Endothelial cell of umbilical vein (primary cell): Measurements from ENCODE around the gene MSANTD7. TPM values are rescaled to one million over a fixed set of nuclear protein-coding genes. Genes with fewer than 3 reads are reported as not detected.

Experiments
- BruUV-seq: library from RNA; stranded (reverse); fragments of 400-500 nt; replicated peaks from 2 replicates; lab custom pipeline; 2021; lab: Mats Ljungman, UMichigan
- CTCF ChIA-PET: fragments of 300-600, 350-600 bp; sonication (Branson Sonifier 250); formaldehyde crosslinking; loops from one replicate; lab custom pipeline; 2021; ENCODE audit warnings: antibody characterized with exemption, inconsistent platforms; lab: Charles Lee
- POLR2A ChIA-PET: fragments of 300-600, 350-600 bp; sonication (Branson Sonifier 250); formaldehyde crosslinking; loops from one replicate; lab custom pipeline; 2021; ENCODE audit warnings: antibody characterized with exemption, inconsistent platforms; lab: Charles Lee
- DNase-seq: peaks from one replicate; pipeline ENCODE4 v3.0.0-alpha.2; 2011; ENCODE audit warnings: low read depth, low spot score
- FAIRE-seq: peaks from 2 replicates; lab custom pipeline; 2011; peaks lifted over from hg19 to GRCh38; lab: Jason Lieb, UNC
- H2AFZ ChIP-seq: 2 replicates; pipeline ENCODE4 v1.6.0; 2012; ENCODE audit warnings: low read depth, low read length, control low read depth, inconsistent platforms
- H3K27ac ChIP-seq: 2 replicates; pipeline ENCODE4 v1.5.1; 2011; ENCODE audit warnings: low read depth, mild to moderate bottlenecking, control low read depth, low read length, moderate library complexity; ENCODE audit not compliant: insufficient read depth
- H3K27me3 ChIP-seq, 2 experiments: 2 replicates each; pipeline versions ENCODE4 v1.6.0 to v1.6.1; 2011; ENCODE audit warnings: low read length in 2 of 2, mixed read lengths in 1 of 2; ENCODE audit not compliant: control insufficient read depth in 2 of 2, insufficient read depth in 2 of 2
- H3K36me3 ChIP-seq, 2 experiments: 2 replicates in 1 of 2; 3 replicates in 1 of 2; pipeline ENCODE4 v1.5.1; 2011; ENCODE audit warnings: low read length in 2 of 2, mild to moderate bottlenecking in 1 of 2, moderate library complexity in 1 of 2; ENCODE audit not compliant: control insufficient read depth in 2 of 2, insufficient read depth in 2 of 2; ENCODE audit errors: extremely low read depth in 1 of 2
- H3K4me1 ChIP-seq: 3 replicates; pipeline ENCODE4 v1.5.1; 2011; ENCODE audit warnings: mild to moderate bottlenecking, low read length; ENCODE audit not compliant: control insufficient read depth, insufficient read depth; ENCODE audit errors: extremely low read depth
- H3K4me2 ChIP-seq: 2 replicates; pipeline ENCODE4 v1.6.1; 2011; ENCODE audit warnings: low read length, control low read depth, mixed read lengths; ENCODE audit not compliant: insufficient read depth
- H3K4me3 ChIP-seq, 3 experiments: fragments of 200-600 bp in 1 of 3; sonication (generic), shearing (Covaris generic) in 1 of 3; replicated peaks in 1 of 3; 2 replicates each; pipeline ENCODE4 v1.5.1; 2011 to 2016; ENCODE audit warnings: control low read depth in 3 of 3, low read length in 3 of 3, mild to moderate bottlenecking in 2 of 3, inconsistent platforms in 1 of 3, low read depth in 1 of 3, moderate library complexity in 1 of 3; ENCODE audit not compliant: insufficient read depth in 1 of 3
- H3K79me2 ChIP-seq: 2 replicates; pipeline ENCODE4 v1.6.0; 2012; ENCODE audit warnings: low read length, inconsistent platforms; ENCODE audit not compliant: control insufficient read depth, insufficient read depth
- H3K9ac ChIP-seq: replicated peaks from 2 replicates; pipeline ENCODE3; 2011; ENCODE audit warnings: low read length, control low read depth; ENCODE audit not compliant: insufficient read depth; ENCODE audit errors: extremely low read depth
- H3K9me1 ChIP-seq: replicated peaks from 3 replicates; pipeline ENCODE4 v1.6.0; 2011; ENCODE audit warnings: mild to moderate bottlenecking, low read length; ENCODE audit not compliant: control insufficient read depth, insufficient read depth; ENCODE audit errors: extremely low read depth
- H3K9me3 ChIP-seq: replicated peaks from 2 replicates; pipeline ENCODE4 v1.5.1; 2012; ENCODE audit warnings: low read length, inconsistent platforms; ENCODE audit not compliant: control insufficient read depth, insufficient read depth
- H4K20me1 ChIP-seq: replicated peaks from 2 replicates; pipeline ENCODE3; 2011; ENCODE audit warnings: mild to moderate bottlenecking, low read length; ENCODE audit not compliant: control insufficient read depth, insufficient read depth; ENCODE audit errors: extremely low read depth
- CTCF ChIP-seq, 2 donors: IDR thresholded peaks; 1 replicate in 1 of 2; 2 replicates in 1 of 2; pipeline ENCODE4 v1.5.1; 2011; ENCODE audit warnings: low read length in 2 of 2, mild to moderate bottlenecking in 2 of 2, moderate library complexity in 2 of 2, control low read depth in 1 of 2, inconsistent platforms in 1 of 2, low read depth in 1 of 2; ENCODE audit not compliant: insufficient read depth in 1 of 2; ENCODE audit errors: extremely low read depth in 1 of 2
- EZH2 ChIP-seq: IDR thresholded peaks from 2 replicates; pipeline ENCODE4 v1.6.1; 2012; ENCODE audit warnings: borderline replicate concordance, low read depth, mild to moderate bottlenecking, moderate library complexity, low read length, inconsistent platforms; ENCODE audit not compliant: severe bottlenecking
- FOS ChIP-seq: IDR thresholded peaks from 2 replicates; pipeline ENCODE4 v1.6.1; 2011; ENCODE audit warnings: mild to moderate bottlenecking, low read length, moderate library complexity, borderline replicate concordance; ENCODE audit not compliant: insufficient read depth
- GATA2 ChIP-seq: IDR thresholded peaks from 2 replicates; pipeline ENCODE4 v1.7.0; 2011; ENCODE audit warnings: low read depth, mild to moderate bottlenecking, moderate library complexity, mixed read lengths, low read length; ENCODE audit not compliant: insufficient read length, insufficient read depth
- JUN ChIP-seq: IDR thresholded peaks from 2 replicates; pipeline ENCODE4 v1.6.1; 2011; ENCODE audit warnings: borderline replicate concordance, low read depth; ENCODE audit not compliant: insufficient read length, insufficient read depth
- MYC ChIP-seq: IDR thresholded peaks from one replicate; pipeline ENCODE4 v1.6.1; 2011; ENCODE audit warnings: mild to moderate bottlenecking, low read depth, low read length
- POLR2A ChIP-seq: IDR thresholded peaks from 2 replicates; pipeline ENCODE4 v1.6.1; 2012; ENCODE audit warnings: low read depth, mild to moderate bottlenecking, control low read depth, low read length
- POLR2AphosphoS5 ChIP-seq: IDR thresholded peaks from 2 replicates; pipeline ENCODE4 v1.6.1; 2012; ENCODE audit warnings: low read depth, mild to moderate bottlenecking, control low read depth, low read length, moderate library complexity; ENCODE audit not compliant: insufficient read depth
- dilution Hi-C: fragments of 300-500 bp; cut with MboI; formaldehyde crosslinking; loops from one replicate; pipeline ENCODE4 v1.15.0; 2019; ENCODE audit warnings: low sequenced_read_pairs; ENCODE audit not compliant: extremely low pct_ligation_motif_present
- intact Hi-C: fragments of 100-400 bp; cut with micrococcal nuclease; formaldehyde crosslinking; loops from one replicate; pipeline ENCODE4 v1.10.0; 2022
- polyA plus RNA-seq, 4 experiments: library from polyadenylated mRNA; depleted of rRNA in 3 of 4; stranded (reverse) in 3 of 4; unstranded in 1 of 4; fragments of >200 nt; gene quantifications; 2 replicates each; pipeline versions ENCODE4 v1.2.1 to v1.2.3, GENCODE V29; 2011 to 2012; ENCODE audit warnings: missing spikeins in 1 of 4
- total RNA-seq: library from RNA; stranded (reverse); gene quantifications from 2 replicates; pipeline ENCODE4 v1.2.3, GENCODE V29; 2021
- TF ChIP-seq, protein P1 (sequence below): IDR thresholded peaks from 2 replicates; pipeline ENCODE4 v1.6.1; 2011; ENCODE audit not compliant: insufficient read depth, insufficient read length

The MSANTD7 gene
- total and polyA plus RNA-seq, 2 donors (not counting 3 experiments of a cell fraction or from before 2014, with no cell fraction given) = 4.8 to 13.1 TPM

- FAIRE-seq (no peak), DNase-seq (no peak)
- H3K4me2 ChIP-seq = no peak overlapping the region
- H3K4me3 ChIP-seq = no peak overlapping the region
- POLR2A ChIA-PET = no interaction called here
- BruUV-seq = no TSS peak
- no peak overlapping the region for H2AFZ ChIP-seq
- H3K79me2 ChIP-seq = no peaks in the 10 kb centered on the region
- H3K27ac ChIP-seq = no peak overlapping the region
- H3K27me3 ChIP-seq = peaks cover 0 to 3% of the 10 kb centered on the region in 2 experiments
- TF ChIP-seq CTCF (IDR thresholded peaks at IDR 0.05; ENCODE audit: extremely low read depth in 1 of 2, insufficient read depth in 1 of 2, low read depth in 1 of 2, low read length in 2 of 2) (no peak), GATA2 (no peak), MYC (no peak), EZH2 (no peak), POLR2A (no peak), JUN (no peak), FOS (no peak), POLR2AphosphoS5 (no peak)
- TF ChIP-seq, protein P1, sequence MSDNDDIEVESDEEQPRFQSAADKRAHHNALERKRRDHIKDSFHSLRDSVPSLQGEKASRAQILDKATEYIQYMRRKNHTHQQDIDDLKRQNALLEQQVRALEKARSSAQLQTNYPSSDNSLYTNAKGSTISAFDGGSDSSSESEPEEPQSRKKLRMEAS = no peak
- no peaks in the 10 kb centered on the region for H3K9me1 ChIP-seq
- H3K9ac ChIP-seq = no peak overlapping the region
- intact Hi-C loops (no loop called here), dilution Hi-C loops (no loop called here)
- peaks cover 7% of the 10 kb centered on the region for H3K4me1 ChIP-seq
- H4K20me1 ChIP-seq = no peaks in the 10 kb centered on the region
- no peaks in the 10 kb centered on the region for H3K36me3 ChIP-seq
- H3K9me3 ChIP-seq = no peaks in the 10 kb centered on the region
- CTCF ChIA-PET = interaction anchor here (0.7 to 1.5 kb wide), 2 partner anchors 11 to 230 kb away, joined by 3 to 5 read pairs; partner anchors contain the start of gene CDNF
Measured at GRCh38 chr10:14826076-14826829, 11.9 kb upstream of the MSANTD7 start.
